HepG2 (cell line): ENCODE results near the gene TEX50.

Experiments used
- CEBPB ChIP-seq: IDR thresholded peaks from 2 replicates; pipeline ENCODE4 v1.6.1; 2011; ENCODE audit warnings: low read depth, low read length, improper control_type of control experiment, borderline replicate concordance
- MXI1 ChIP-seq: IDR thresholded peaks from 3 replicates; pipeline ENCODE4 v1.6.1; 2012; ENCODE audit warnings: low read depth, low read length, inconsistent platforms, borderline replicate concordance

DNA sequence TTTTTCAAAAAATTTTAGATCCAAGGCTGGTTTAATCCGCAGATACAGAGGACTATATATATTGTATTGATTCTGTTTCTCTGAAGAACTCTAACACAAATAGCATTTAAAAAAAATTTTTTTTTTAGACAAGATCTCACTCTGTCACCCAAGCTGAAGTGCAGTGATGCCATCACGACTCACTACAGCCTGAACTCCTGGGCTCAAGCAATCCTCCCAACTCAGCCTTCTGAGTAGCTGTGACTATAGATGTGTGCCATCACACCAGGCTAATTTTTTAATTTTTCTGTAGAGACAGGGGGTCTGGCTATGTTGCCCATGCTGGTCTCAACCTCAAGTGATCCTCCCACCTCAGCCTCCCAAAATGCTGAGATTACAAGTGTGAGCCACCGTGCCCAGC, 31.5 kb downstream of the TEX50 start:
- TF ChIP-seq MXI1 (no peak), CEBPB (no peak)
